Measurements from ENCODE around the gene GALNT15. TPM values are rescaled to one million over a fixed set of nuclear protein-coding genes. Genes with fewer than 3 reads are reported as not detected.

GALNT15 gene
- total and polyA plus RNA-seq, 2 experiments from 2014 or later: 9.9 to 11.7 TPM

- TF ChIP-seq EZH2phosphoT487 (IDR thresholded peaks at IDR 0.05; ENCODE audit: insufficient read depth, low read depth): no peak
- no peak for TF ChIP-seq EZH2 (IDR thresholded peaks at IDR 0.05; ENCODE audit: insufficient read depth, poor library complexity, severe bottlenecking)
- Histone ChIP-seq H4K20me1 (ENCODE audit: insufficient read depth) (no peaks in the 10 kb centered on the region), H3K9ac (no peak overlapping the region), H3K9me2 (ENCODE audit: insufficient read depth) (peaks cover 3% of the 10 kb centered on the region; the same call in 1 of the 2 replicates), H3K27ac (no peak overlapping the region), H3K9me3 (ENCODE audit: low read depth) (no peaks in the 10 kb centered on the region), H3K27me3 (replicated peaks; ENCODE audit: insufficient read depth) (no peaks in the 10 kb centered on the region), H3K4me2 (ENCODE audit: unreplicated experiment) (no peak overlapping the region), H2AFZ (no peak overlapping the region), H3F3A (ENCODE audit: insufficient read depth) (no peaks in the 10 kb centered on the region), H3K4me3 (no peak overlapping the region), H3K4me1 (ENCODE audit: insufficient read depth) (no peaks in the 10 kb centered on the region), H3K79me2 (ENCODE audit: insufficient read depth) (no peaks in the 10 kb centered on the region), H3K36me3 (ENCODE audit: low read depth) (no peaks in the 10 kb centered on the region)
- 84 to 86% methylated on average over 17 of the region's 17 CpGs for WGBS, 2 experiments (ENCODE audit: low coverage in 1 of 2, low lambda C conversion rate in 2 of 2, missing lambda C conversion rate in 2 of 2)
- in situ Hi-C loops (cut with MboI): no loop called here
- no peak for DNase-seq
Measured at GRCh38 chr3:16216373-16216935, 42.0 kb downstream of the GALNT15 start.

DNA sequence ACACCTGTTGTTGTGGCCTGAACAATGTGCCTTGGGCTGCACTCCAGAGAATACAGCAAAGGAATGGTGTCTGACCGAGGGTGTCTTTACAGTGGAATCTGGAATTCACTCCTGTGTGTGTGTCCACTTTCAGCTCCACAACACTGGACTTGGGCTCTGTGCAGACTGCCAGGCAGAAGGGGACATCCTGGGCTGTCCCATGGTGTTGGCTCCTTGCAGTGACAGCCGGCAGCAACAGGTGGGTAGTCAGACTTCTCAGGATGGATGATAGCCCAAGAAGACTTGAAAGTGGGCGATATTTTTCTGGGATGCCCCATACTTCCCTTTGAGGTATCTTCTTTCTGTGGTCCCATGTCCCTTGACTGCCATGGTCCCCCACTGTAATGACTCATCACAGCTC lies 45.3 kb downstream of the GALNT15 start:
- no peak for DNase-seq
- H3K4me1 ChIP-seq (ENCODE audit: insufficient read depth): no peaks in the 10 kb centered on the region
- H3K4me3 ChIP-seq: no peak overlapping the region
- no peak overlapping the region for H3K9ac ChIP-seq
- no peaks in the 10 kb centered on the region for H3K9me3 ChIP-seq (ENCODE audit: low read depth)
- no peaks in the 10 kb centered on the region for H3K79me2 ChIP-seq (ENCODE audit: insufficient read depth)
- H3K27ac ChIP-seq: no peak overlapping the region
- in situ Hi-C loops (cut with MboI): no loop called here
- H3K36me3 ChIP-seq (ENCODE audit: low read depth): no peaks in the 10 kb centered on the region
- H3F3A ChIP-seq (ENCODE audit: insufficient read depth): no peaks in the 10 kb centered on the region
- no peaks in the 10 kb centered on the region for H3K27me3 ChIP-seq (replicated peaks; ENCODE audit: insufficient read depth)
- no peak overlapping the region for H3K4me2 ChIP-seq (ENCODE audit: unreplicated experiment)
- no peaks in the 10 kb centered on the region for H4K20me1 ChIP-seq (ENCODE audit: insufficient read depth)
- no peak for TF ChIP-seq EZH2 (IDR thresholded peaks at IDR 0.05; ENCODE audit: insufficient read depth, poor library complexity, severe bottlenecking)
- no peak for TF ChIP-seq EZH2phosphoT487 (IDR thresholded peaks at IDR 0.05; ENCODE audit: insufficient read depth, low read depth)
- WGBS, 2 experiments (ENCODE audit: low coverage in 1 of 2, low lambda C conversion rate in 2 of 2, missing lambda C conversion rate in 2 of 2): 97 to 98% methylated on average over 3 of the region's 3 CpGs
- H3K9me2 ChIP-seq (ENCODE audit: insufficient read depth): peaks cover 3% of the 10 kb centered on the region; the same call in 1 of the 2 replicates
- no peak overlapping the region for H2AFZ ChIP-seq

DNA sequence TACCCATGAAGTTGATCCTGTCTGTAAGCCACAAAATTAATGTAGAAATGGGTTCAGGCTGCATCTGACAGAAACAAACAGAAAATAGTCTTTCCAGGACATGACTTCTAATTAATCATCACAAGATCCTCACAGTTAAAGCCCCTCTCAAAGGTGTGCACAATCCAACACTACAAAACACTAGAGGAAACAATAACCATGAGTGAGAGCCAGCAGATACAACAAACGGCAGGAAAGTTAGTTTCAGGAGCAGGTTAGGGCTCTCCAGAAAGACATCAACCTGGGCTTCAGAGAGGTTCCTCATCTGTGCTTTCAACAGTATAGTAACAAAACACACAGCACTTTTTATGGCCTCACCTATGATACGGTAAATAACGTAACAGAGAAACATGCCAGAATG lies 47.5 kb downstream of the GALNT15 start:
- H3F3A ChIP-seq (ENCODE audit: insufficient read depth): no peaks in the 10 kb centered on the region
- in situ Hi-C loops (cut with MboI): no loop called here
- H3K4me2 ChIP-seq (ENCODE audit: unreplicated experiment): no peak overlapping the region
- 96 to 97% methylated on average over 3 of the region's 3 CpGs for WGBS, 2 experiments (ENCODE audit: low coverage in 1 of 2, low lambda C conversion rate in 2 of 2, missing lambda C conversion rate in 2 of 2)
- no peak for DNase-seq
- no peaks in the 10 kb centered on the region for H3K36me3 ChIP-seq (ENCODE audit: low read depth)
- no peak overlapping the region for H2AFZ ChIP-seq
- no peaks in the 10 kb centered on the region for H3K79me2 ChIP-seq (ENCODE audit: insufficient read depth)
- H3K9me2 ChIP-seq (ENCODE audit: insufficient read depth): no peaks in the 10 kb centered on the region
- no peaks in the 10 kb centered on the region for H3K27me3 ChIP-seq (replicated peaks; ENCODE audit: insufficient read depth)
- H4K20me1 ChIP-seq (ENCODE audit: insufficient read depth): no peaks in the 10 kb centered on the region
- no peak for TF ChIP-seq EZH2phosphoT487 (IDR thresholded peaks at IDR 0.05; ENCODE audit: insufficient read depth, low read depth)
- TF ChIP-seq EZH2 (IDR thresholded peaks at IDR 0.05; ENCODE audit: insufficient read depth, poor library complexity, severe bottlenecking): no peak
- no peaks in the 10 kb centered on the region for H3K9me3 ChIP-seq (ENCODE audit: low read depth)
- H3K4me3 ChIP-seq: no peak overlapping the region
- H3K27ac ChIP-seq: no peak overlapping the region
- H3K9ac ChIP-seq: no peak overlapping the region
- H3K4me1 ChIP-seq (ENCODE audit: insufficient read depth): no peaks in the 10 kb centered on the region

- Histone ChIP-seq H2AFZ (no peak overlapping the region), H3K4me2 (ENCODE audit: unreplicated experiment) (no peak overlapping the region), H3K9me2 (ENCODE audit: insufficient read depth) (no peaks in the 10 kb centered on the region), H3K27ac (no peak overlapping the region), H3K79me2 (ENCODE audit: insufficient read depth) (no peaks in the 10 kb centered on the region), H3K27me3 (replicated peaks; ENCODE audit: insufficient read depth) (no peaks in the 10 kb centered on the region), H3K4me1 (ENCODE audit: insufficient read depth) (no peaks in the 10 kb centered on the region), H3K9ac (no peak overlapping the region), H3K4me3 (no peak overlapping the region), H3F3A (ENCODE audit: insufficient read depth) (no peaks in the 10 kb centered on the region), H3K36me3 (ENCODE audit: low read depth) (0 out of 2 replicates have a peak, but pooled peaks cover under 1% of the 10 kb centered on the region), H3K9me3 (ENCODE audit: low read depth) (no peaks in the 10 kb centered on the region), H4K20me1 (ENCODE audit: insufficient read depth) (no peaks in the 10 kb centered on the region)
- WGBS, 2 experiments (ENCODE audit: low coverage in 1 of 2, low lambda C conversion rate in 2 of 2, missing lambda C conversion rate in 2 of 2): 91 to 96% methylated on average over 2 of the region's 2 CpGs
- no peak for TF ChIP-seq EZH2 (IDR thresholded peaks at IDR 0.05; ENCODE audit: insufficient read depth, poor library complexity, severe bottlenecking)
- no peak for TF ChIP-seq EZH2phosphoT487 (IDR thresholded peaks at IDR 0.05; ENCODE audit: insufficient read depth, low read depth)
- in situ Hi-C loops (cut with MboI): no loop called here
- no peak for DNase-seq
Measured at GRCh38 chr3:16222547-16222946, 48.1 kb downstream of the GALNT15 start.
